ENCODE measurements around the gene CANX. TPM values are rescaled to one million over a fixed set of nuclear protein-coding genes. Genes with fewer than 3 reads are reported as not detected.

CANX gene
- total and polyA plus RNA-seq, 9 of the 15 experiments (the other 6 are each of a cell fraction or from before 2014, with no cell fraction given), result 155 to 893 (median 589) TPM

GRCh38 chr5:179698935-179699615, at the start of gene CANX (continued):
- no peak; the same call in none of the 2 replicates for TF ChIP-seq FOXP1 (CRISPR knock-in tag; IDR thresholded peaks at IDR 0.05)
- TF ChIP-seq HNRNPLL (IDR thresholded peaks at IDR 0.05; ENCODE audit: low read depth, low read length, poor library complexity, severe bottlenecking), result no peak
- no peak for TF ChIP-seq SOX6 (IDR thresholded peaks at IDR 0.05)
- TF ChIP-seq SRSF3 (IDR thresholded peaks at IDR 0.05; ENCODE audit: insufficient read depth, low read length), result no peak
- no peak for TF ChIP-seq IRF2 (CRISPR knock-in tag; IDR thresholded peaks at IDR 0.05)
- no peak for TF ChIP-seq KLF16 (IDR thresholded peaks at IDR 0.05)
- no peak for TF ChIP-seq HEY1 (CRISPR knock-in tag; IDR thresholded peaks at IDR 0.05; ENCODE audit: borderline replicate concordance)
- no peak for TF ChIP-seq YBX1 (IDR thresholded peaks at IDR 0.05)
- no peak for TF ChIP-seq HNRNPUL1 (IDR thresholded peaks at IDR 0.05; ENCODE audit: low read length)
- TF ChIP-seq GMEB1 (CRISPR knock-in tag; IDR thresholded peaks at IDR 0.05), result no peak
- TF ChIP-seq ZNF830 (CRISPR knock-in tag; IDR thresholded peaks at IDR 0.05), result no peak; the same call in 1 of the 2 replicates
- TF ChIP-seq NCOA6 (IDR thresholded peaks at IDR 0.05), result no peak
- no peak for TF ChIP-seq DIDO1 (tag; IDR thresholded peaks at IDR 0.05; ENCODE audit: low read depth)
- no peak for TF ChIP-seq GABPB2 (CRISPR knock-in tag; conservative IDR thresholded peaks at IDR 0.05)
- TF ChIP-seq SNAPC5 (CRISPR knock-in tag; IDR thresholded peaks at IDR 0.05), result no peak
- TF ChIP-seq PHF8 (IDR thresholded peaks at IDR 0.05; ENCODE audit: borderline replicate concordance, low read length), result peak; percentile 75; the same call in 1 of the 2 replicates
- TF ChIP-seq E2F4 (CRISPR knock-in tag; IDR thresholded peaks at IDR 0.05; ENCODE audit: low read depth), result no peak
- peak; percentile 79 for TF ChIP-seq HBP1 (CRISPR knock-in tag; IDR thresholded peaks at IDR 0.05)
- no peak for TF ChIP-seq ZNF263 (CRISPR knock-in tag; IDR thresholded peaks at IDR 0.05; ENCODE audit: borderline replicate concordance)
- TF ChIP-seq CGGBP1 (CRISPR knock-in tag; IDR thresholded peaks at IDR 0.05), result no peak
- TF ChIP-seq ZNF174 (CRISPR knock-in tag; IDR thresholded peaks at IDR 0.05), result no peak
- TF ChIP-seq NR2F6 (CRISPR knock-in tag; IDR thresholded peaks at IDR 0.05), result no peak
- peak; percentile 94 for TF ChIP-seq RBM22 (IDR thresholded peaks at IDR 0.05; ENCODE audit: low read depth, low read length, poor library complexity, severe bottlenecking)
- no peak for TF ChIP-seq RBM15 (IDR thresholded peaks at IDR 0.05; ENCODE audit: insufficient read depth, low read length)
- TF ChIP-seq GTF2B (IDR thresholded peaks at IDR 0.05; ENCODE audit: extremely low read depth, insufficient read length), result peak; percentile 25
